HepG2 (cell line): Measurements from ENCODE around the gene MMS19. TPM values are rescaled to one million over a fixed set of nuclear protein-coding genes. Genes with fewer than 3 reads are reported as not detected.

Experiments used
- ATAC-seq: fragments of 200-7000 bp; cut with Tn5 transposase; 3 replicates; pipeline ENCODE4 v1.9.1; 2020; ENCODE audit warnings: mild to moderate bottlenecking, moderate library complexity
- BruUV-seq: library from RNA; stranded (reverse); fragments of 400-500 nt; replicated peaks from 2 replicates; lab custom pipeline; 2021; lab: Mats Ljungman, UMichigan
- CTCF ChIA-PET: fragments of 300-600 bp; formaldehyde crosslinking; extraction: SDS; loops from one replicate; lab custom pipeline; 2021; ENCODE audit warnings: low total read pairs, inconsistent platforms, low intra/inter-chr PET ratio; lab: Yijun Ruan, JAX
- POLR2A ChIA-PET: fragments of 350-600 bp; sonication (Branson Sonifier 250); formaldehyde crosslinking; loops from one replicate; lab custom pipeline; 2020; ENCODE audit warnings: antibody characterized with exemption, inconsistent platforms; lab: Yijun Ruan, JAX
- DNase-seq: peaks from one replicate; pipeline ENCODE4 v3.0.0-alpha.2; 2015; ENCODE audit warnings: low spot score
- FAIRE-seq: peaks from 3 replicates; lab custom pipeline; 2011; peaks lifted over from hg19 to GRCh38; lab: Jason Lieb, UNC
- H2AFZ ChIP-seq: one replicate; pipeline ENCODE4 v1.6.1; 2011; ENCODE audit warnings: low read length, inconsistent platforms
- H3K27ac ChIP-seq: fragments of 300-600 bp; 3 replicates; pipeline ENCODE4 v1.8.0; 2011; ENCODE audit warnings: mixed run types, mild to moderate bottlenecking, mixed read lengths, low read length, inconsistent platforms; ENCODE audit not compliant: insufficient read depth; ENCODE audit errors: extremely low read length
- H3K27me3 ChIP-seq, 2 experiments: fragments of 200-600 bp in 1 of 2; 2 replicates in 1 of 2; 3 replicates in 1 of 2; pipeline versions ENCODE4 v1.6.0 to v1.8.0; 2011; ENCODE audit warnings: low read length in 2 of 2, mild to moderate bottlenecking in 2 of 2, moderate library complexity in 2 of 2, inconsistent platforms in 1 of 2; ENCODE audit not compliant: insufficient read depth in 2 of 2, control insufficient read depth in 1 of 2
- H3K36me3 ChIP-seq, 2 experiments: fragments of 200-600 bp in 1 of 2; replicated peaks in 1 of 2; 2 replicates in 1 of 2; 3 replicates in 1 of 2; pipeline versions ENCODE4 v1.5.1 to v1.8.0; 2011; ENCODE audit warnings: low read length in 2 of 2, inconsistent platforms in 1 of 2; ENCODE audit not compliant: insufficient read depth in 2 of 2, control insufficient read depth in 1 of 2
- H3K4me1 ChIP-seq: 2 replicates; pipeline ENCODE4 v1.5.1; 2012; ENCODE audit warnings: low read length, inconsistent platforms; ENCODE audit not compliant: insufficient read depth
- H3K4me2 ChIP-seq: 2 replicates; pipeline ENCODE4 v1.6.0; 2011; ENCODE audit warnings: low read depth, low read length, inconsistent platforms
- H3K4me3 ChIP-seq, 3 experiments: fragments of 200-600 bp in 1 of 3; sonication (generic), shearing (Covaris generic) in 1 of 3; replicated peaks in 1 of 3; 2 replicates each; pipeline ENCODE4 v1.5.1; 2011 to 2016; ENCODE audit warnings: low read length in 3 of 3, inconsistent platforms in 2 of 3, low read depth in 2 of 3, mild to moderate bottlenecking in 2 of 3, control low read depth in 1 of 3, mixed read lengths in 1 of 3; ENCODE audit not compliant: insufficient read depth in 1 of 3
- H3K79me2 ChIP-seq: one replicate; pipeline ENCODE4 v1.6.1; 2011; ENCODE audit warnings: low read length, inconsistent platforms; ENCODE audit not compliant: insufficient read depth
- H3K9ac ChIP-seq: 2 replicates; pipeline ENCODE4 v1.6.0; 2011; ENCODE audit warnings: mild to moderate bottlenecking, low read depth, low read length, inconsistent platforms; ENCODE audit not compliant: insufficient read depth
- H3K9me3 ChIP-seq: 2 replicates; pipeline ENCODE4 v1.5.1; 2012; ENCODE audit warnings: mild to moderate bottlenecking, low read length
- H4K20me1 ChIP-seq: 2 replicates; pipeline ENCODE4 v1.6.0; 2011; ENCODE audit warnings: inconsistent platforms, mild to moderate bottlenecking, low read length, moderate library complexity; ENCODE audit not compliant: insufficient read depth
- ATAD3A ChIP-seq: sonication (generic); formaldehyde crosslinking; IDR thresholded peaks from 2 replicates; pipeline ENCODE4 v1.4.0; 2020; ENCODE audit warnings: missing genetic modification reagents
- DNMT1 ChIP-seq: sonication (generic); formaldehyde crosslinking; IDR thresholded peaks from 2 replicates; pipeline ENCODE4 v1.5.1; 2020; ENCODE audit warnings: mild to moderate bottlenecking, missing genetic modification reagents
- DZIP1 ChIP-seq: sonication (generic); formaldehyde crosslinking; IDR thresholded peaks from 2 replicates; pipeline ENCODE4 v1.5.0; 2020; ENCODE audit warnings: mild to moderate bottlenecking, missing genetic modification reagents
- ETV5 ChIP-seq: IDR thresholded peaks from 2 replicates; pipeline ENCODE4 v1.6.1; 2018; ENCODE audit warnings: missing biosample characterization, missing genetic modification reagents, inconsistent platforms, borderline replicate concordance
- FOSL2 ChIP-seq: sonication (generic); formaldehyde crosslinking; IDR thresholded peaks from 2 replicates; pipeline ENCODE4 v1.4.0; 2020; ENCODE audit warnings: missing genetic modification reagents
- FOXP1 ChIP-seq, 2 experiments: fragments of 450-650 bp in 1 of 2; IDR thresholded peaks; 2 replicates each; pipeline ENCODE4 v1.6.1; 2017 to 2018; ENCODE audit warnings: antibody characterized with exemption in 1 of 2
- KAT8 ChIP-seq: IDR thresholded peaks from 2 replicates; pipeline ENCODE4 v1.6.1; 2016; ENCODE audit warnings: missing genetic modification reagents, missing compliant biosample characterization
- MAZ ChIP-seq, 2 experiments: sonication (generic) in 1 of 2; formaldehyde crosslinking in 1 of 2; IDR thresholded peaks; 2 replicates each; pipeline versions ENCODE4 v1.5.0 to v1.6.1; 2012 to 2020; ENCODE audit warnings: low read depth in 2 of 2, mild to moderate bottlenecking in 2 of 2, borderline replicate concordance in 1 of 2, improper control_type of control experiment in 1 of 2, low read length in 1 of 2, missing genetic modification reagents in 1 of 2, moderate library complexity in 1 of 2
- NFIB ChIP-seq: sonication (generic); formaldehyde crosslinking; IDR thresholded peaks from 2 replicates; pipeline ENCODE4 v1.9.0; 2021; ENCODE audit warnings: missing genetic modification reagents, mild to moderate bottlenecking, borderline replicate concordance
- NR2F2 ChIP-seq: IDR thresholded peaks from 2 replicates; pipeline ENCODE4 v1.6.1; 2012; ENCODE audit warnings: low read depth, inconsistent platforms, borderline replicate concordance
- SP5 ChIP-seq: IDR thresholded peaks from 2 replicates; pipeline ENCODE4 v1.6.1; 2016; ENCODE audit warnings: low read depth, borderline replicate concordance
- TMF1 ChIP-seq: sonication (generic); formaldehyde crosslinking; IDR thresholded peaks from 2 replicates; pipeline ENCODE4 v1.8.1; 2022; ENCODE audit warnings: low read depth, missing genetic modification reagents
- TSC22D2 ChIP-seq: sonication (generic); formaldehyde crosslinking; IDR thresholded peaks from 2 replicates; pipeline ENCODE4 v1.5.1; 2020; ENCODE audit warnings: missing genetic modification reagents, mild to moderate bottlenecking, borderline replicate concordance
- ZNF430 ChIP-seq: sonication (generic); formaldehyde crosslinking; IDR thresholded peaks from 2 replicates; pipeline ENCODE4 v1.9.0; 2021; ENCODE audit warnings: mild to moderate bottlenecking, missing genetic modification reagents
- ZSCAN29 ChIP-seq: sonication (generic); formaldehyde crosslinking; conservative IDR thresholded peaks from 2 replicates; pipeline ENCODE4 v1.4.0; 2020; ENCODE audit warnings: mild to moderate bottlenecking, missing genetic modification reagents
- WGBS: methylation state at CpG from one replicate; pipeline ENCODE4 v1.1.6; 2017; ENCODE audit warnings: low lambda C conversion rate; 5-methylcytosine and 5-hydroxymethylcytosine counted together
- in situ Hi-C: cut with HindIII; loops from 2 replicates; pipeline ENCODE4 v1.10.0; 2017; ENCODE audit warnings: low pct_unique_long_range_greater_than_20kb; ENCODE audit not compliant: extremely low pct_ligation_motif_present
- intact Hi-C: fragments of 100-400 bp; cut with micrococcal nuclease; formaldehyde crosslinking; loops from one replicate; pipeline ENCODE4 v1.10.0; 2022; ENCODE audit not compliant: unreplicated experiment
- polyA plus RNA-seq, 8 experiments: library from polyadenylated mRNA; depleted of rRNA in 3 of 8; stranded (reverse) in 7 of 8; unstranded in 1 of 8; fragments of >200 nt; fragmentation: Illumina TruSeq in 4 of 8; extraction: Trizol in 4 of 8; gene quantifications; 2 replicates each; pipeline versions ENCODE4 v1.2.1 to v1.2.3, GENCODE V29; 2011 to 2016; ENCODE audit warnings: low read depth in 4 of 8, missing spikeins in 1 of 8, mixed read lengths in 1 of 8; ENCODE audit not compliant: insufficient read depth in 1 of 8
- total RNA-seq, 5 experiments: library from RNA; depleted of rRNA; stranded (reverse); fragments of >200 nt; fragmentation: Illumina TruSeq; extraction: Trizol; gene quantifications; 2 replicates each; pipeline ENCODE4 v1.2.3, GENCODE V29; 2016; ENCODE audit warnings: low read depth in 1 of 5

The MMS19 gene
- total and polyA plus RNA-seq, 2 of the 13 experiments (the other 11 are each of a cell fraction or from before 2014, with no cell fraction given): 76.4 to 107 TPM

GRCh38 chr10:97518301-97519043 is 20.2 kb upstream of the MMS19 start:
- no peak for FAIRE-seq
- 55% methylated on average over 10 of the region's 10 CpGs for WGBS
- 0 out of 2 replicates have a peak, but pooled peaks have one; percentile 13 for TF ChIP-seq ETV5 (CRISPR knock-in tag)
- no peak for TF ChIP-seq KAT8 (CRISPR knock-in tag)
- TF ChIP-seq FOSL2 (CRISPR knock-in tag): peak; percentile 81
- in situ Hi-C loops (no loop called here), intact Hi-C loops (no loop called here)
- H2AFZ ChIP-seq: no peak overlapping the region
- H3K4me2 ChIP-seq: no peak overlapping the region
- no peaks in the 10 kb centered on the region for H3K36me3 ChIP-seq
- peaks cover 14% of the 10 kb centered on the region for H3K4me1 ChIP-seq
- peak; percentile 36; the same call in 2 of the 3 replicates for ATAC-seq
- H3K27me3 ChIP-seq: no peaks in the 10 kb centered on the region
- no peak overlapping the region for H3K9ac ChIP-seq
- ChIA-PET CTCF (no interaction called here), POLR2A (interaction anchor here (0.9 kb wide), 1 partner anchor 20 kb away, joined by 3 read pairs; the partner anchor contains the start of genes MMS19 and UBTD1)
- no peaks in the 10 kb centered on the region for H3K79me2 ChIP-seq
- no peaks in the 10 kb centered on the region; the same call in 1 of the 2 replicates for H4K20me1 ChIP-seq
- H3K4me3 ChIP-seq: no peak overlapping the region
- BruUV-seq: no TSS peak
- no peaks in the 10 kb centered on the region for H3K9me3 ChIP-seq
- no peak overlapping the region for H3K27ac ChIP-seq
- DNase-seq: no peak

GRCh38 chr10:97517778-97518300 is 19.6 kb upstream of the MMS19 start:
- no peak overlapping the region for H2AFZ ChIP-seq
- in situ Hi-C loops (no loop called here), intact Hi-C loops (no loop called here)
- no peak overlapping the region for H3K9ac ChIP-seq
- no TSS peak for BruUV-seq
- no peaks in the 10 kb centered on the region for H3K9me3 ChIP-seq
- CTCF ChIA-PET: no interaction called here
- H3K27ac ChIP-seq: no peak overlapping the region
- no peaks in the 10 kb centered on the region for H3K79me2 ChIP-seq
- whole genome bisulfite sequencing: 78% methylated on average over 6 of the region's 6 CpGs
- DNase-seq: no peak
- no peak for FAIRE-seq
- no peaks in the 10 kb centered on the region for H3K27me3 ChIP-seq
- H3K36me3 ChIP-seq: no peaks in the 10 kb centered on the region
- no peak overlapping the region for H3K4me3 ChIP-seq
- no peak for ATAC-seq
- POLR2A ChIA-PET: interaction anchor here (0.9 kb wide), 1 partner anchor 19 kb away, joined by 3 read pairs; the partner anchor contains the start of genes MMS19 and UBTD1
- H3K4me1 ChIP-seq: peaks cover 14% of the 10 kb centered on the region
- H3K4me2 ChIP-seq: no peak overlapping the region
- no peaks in the 10 kb centered on the region; the same call in 1 of the 2 replicates for H4K20me1 ChIP-seq
- TF ChIP-seq DNMT1 (no peak), SP5 (CRISPR knock-in tag) (no peak), MAZ (IDR thresholded peaks at IDR 0.05; ENCODE audit: borderline replicate concordance, low read depth, low read length) (no peak), MAZ (CRISPR knock-in tag; IDR thresholded peaks at IDR 0.05; ENCODE audit: low read depth) (no peak), TMF1 (CRISPR knock-in tag) (no peak), TSC22D2 (CRISPR knock-in tag) (no peak), ZNF430 (CRISPR knock-in tag) (no peak), NR2F2 (no peak), FOXP1 (IDR thresholded peaks at IDR 0.05) (no peak), FOXP1 (CRISPR knock-in tag; IDR thresholded peaks at IDR 0.05) (no peak), NFIB (no peak), ATAD3A (CRISPR knock-in tag) (no peak), DZIP1 (CRISPR knock-in tag) (no peak), ZSCAN29 (CRISPR knock-in tag) (no peak)
